IPS DF 4.7 (cell line): ENCODE data around the gene EXOSC1.
A peak's percentile ranks its signal among the peaks of the same experiment; 100 is the strongest.
"Not testable (repeated sequence)": the region's sequence is repeated elsewhere in the genome, so short reads cannot be mapped to it uniquely, and the experiment has no call there.

Source experiments
- DNase-seq: peaks from one replicate; pipeline ENCODE4 v3.0.0-alpha.2; 2013; ENCODE audit warnings: low spot score; ENCODE audit errors: extremely low read depth

EXOSC1 gene

GRCh38 chr10:97408496-97408992 is 37.3 kb downstream of the EXOSC1 start:
- no peak for DNase-seq

GRCh38 chr10:97407952-97408248 is 37.9 kb downstream of the EXOSC1 start:
- no peak for DNase-seq

GRCh38 chr10:97407211-97407951 is 38.4 kb downstream of the EXOSC1 start:
- DNase-seq: peak; percentile 78

- DNase-seq: not testable (repeated sequence)
These were observed 39.3 kb downstream of the EXOSC1 start for GRCh38 chr10:97406483-97406882.

GRCh38 chr10:97406064-97406463 is 39.7 kb downstream of the EXOSC1 start:
- no peak for DNase-seq

GRCh38 chr10:97404044-97404443 is 41.8 kb downstream of the EXOSC1 start:
- no peak for DNase-seq

- DNase-seq: no peak
These were observed 44.3 kb downstream of the EXOSC1 start for GRCh38 chr10:97401455-97401919.

- DNase-seq: peak; percentile 97
These were observed 44.9 kb downstream of the EXOSC1 start, which contains the start of gene RRP12 for GRCh38 chr10:97400665-97401454. TSS of gene RRP12 (minus strand) at chr10:97401340. CDS start at chr10:97401231, 109 bp downstream.

GRCh38 chr10:97399843-97400545 is 45.8 kb downstream of the EXOSC1 start:
- no peak for DNase-seq

GRCh38 chr10:97396056-97396455 is 49.8 kb downstream of the EXOSC1 start:
- DNase-seq: no peak

GRCh38 chr10:97393034-97393573 is 52.7 kb downstream of the EXOSC1 start:
- no peak for DNase-seq

- DNase-seq: no peak
These were observed 55.7 kb downstream of the EXOSC1 start for GRCh38 chr10:97390091-97390490.

- no peak for DNase-seq
These were observed 57.7 kb downstream of the EXOSC1 start for GRCh38 chr10:97388152-97388551.
